ENCODE results near the gene HSPG2.

HSPG2 gene

DNA sequence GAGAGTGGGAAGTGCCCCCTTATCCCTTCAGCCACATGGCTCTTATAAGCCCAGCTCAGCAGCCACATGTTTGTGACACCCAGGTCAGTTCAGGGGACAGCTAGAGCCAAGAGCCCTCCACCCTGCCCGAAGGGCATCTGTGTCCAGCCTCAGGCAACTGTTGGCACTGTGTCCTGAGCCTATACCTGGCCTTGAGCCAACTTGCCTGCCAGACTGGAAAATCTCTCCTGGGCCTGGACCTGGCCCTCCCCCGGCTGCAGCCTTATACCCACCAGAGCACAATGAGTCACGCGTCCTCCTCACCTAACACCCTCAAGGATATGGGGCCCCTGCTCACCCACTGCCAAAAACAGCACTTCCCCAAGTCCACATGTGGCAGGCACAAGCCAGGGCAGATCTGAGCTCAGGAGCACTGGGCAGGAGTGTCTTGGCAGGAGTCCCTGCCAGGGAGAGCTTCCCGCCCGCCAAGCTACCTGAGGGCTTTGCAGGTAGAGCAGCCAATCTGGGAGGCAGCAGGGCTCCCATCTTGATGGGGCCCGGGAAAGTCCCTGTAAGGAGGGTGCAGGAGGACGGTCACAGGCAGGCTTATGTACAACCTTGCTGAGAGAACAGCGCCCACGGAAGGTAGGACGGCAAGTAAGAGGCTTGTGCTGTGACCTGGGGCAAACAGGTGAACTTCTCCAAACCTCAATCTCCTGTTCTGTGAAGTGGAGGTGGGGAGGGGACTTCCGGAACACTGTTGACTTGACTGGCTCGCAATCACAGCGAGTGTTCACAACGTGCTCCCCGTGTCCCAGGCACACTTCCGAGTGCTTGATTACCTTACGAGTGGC, 19.8 kb upstream of the HSPG2 start:
- Histone ChIP-seq H3K4me3 (ENCODE audit: low read depth, low read length) (no peak overlapping the region), H3K9me3 (ENCODE audit: severe bottlenecking) (no peaks in the 10 kb centered on the region), H3K36me3 (no peaks in the 10 kb centered on the region), H3K27me3 (ENCODE audit: insufficient read depth, low read depth, severe bottlenecking) (no peaks in the 10 kb centered on the region), H3K27ac (peak overlapping the region; percentile 19)
- TF ChIP-seq, protein P1, sequence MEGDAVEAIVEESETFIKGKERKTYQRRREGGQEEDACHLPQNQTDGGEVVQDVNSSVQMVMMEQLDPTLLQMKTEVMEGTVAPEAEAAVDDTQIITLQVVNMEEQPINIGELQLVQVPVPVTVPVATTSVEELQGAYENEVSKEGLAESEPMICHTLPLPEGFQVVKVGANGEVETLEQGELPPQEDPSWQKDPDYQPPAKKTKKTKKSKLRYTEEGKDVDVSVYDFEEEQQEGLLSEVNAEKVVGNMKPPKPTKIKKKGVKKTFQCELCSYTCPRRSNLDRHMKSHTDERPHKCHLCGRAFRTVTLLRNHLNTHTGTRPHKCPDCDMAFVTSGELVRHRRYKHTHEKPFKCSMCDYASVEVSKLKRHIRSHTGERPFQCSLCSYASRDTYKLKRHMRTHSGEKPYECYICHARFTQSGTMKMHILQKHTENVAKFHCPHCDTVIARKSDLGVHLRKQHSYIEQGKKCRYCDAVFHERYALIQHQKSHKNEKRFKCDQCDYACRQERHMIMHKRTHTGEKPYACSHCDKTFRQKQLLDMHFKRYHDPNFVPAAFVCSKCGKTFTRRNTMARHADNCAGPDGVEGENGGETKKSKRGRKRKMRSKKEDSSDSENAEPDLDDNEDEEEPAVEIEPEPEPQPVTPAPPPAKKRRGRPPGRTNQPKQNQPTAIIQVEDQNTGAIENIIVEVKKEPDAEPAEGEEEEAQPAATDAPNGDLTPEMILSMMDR (IDR thresholded peaks at IDR 0.05; ENCODE audit: low read depth, low read length), result no peak
- peak; percentile 75 for DNase-seq

DNA sequence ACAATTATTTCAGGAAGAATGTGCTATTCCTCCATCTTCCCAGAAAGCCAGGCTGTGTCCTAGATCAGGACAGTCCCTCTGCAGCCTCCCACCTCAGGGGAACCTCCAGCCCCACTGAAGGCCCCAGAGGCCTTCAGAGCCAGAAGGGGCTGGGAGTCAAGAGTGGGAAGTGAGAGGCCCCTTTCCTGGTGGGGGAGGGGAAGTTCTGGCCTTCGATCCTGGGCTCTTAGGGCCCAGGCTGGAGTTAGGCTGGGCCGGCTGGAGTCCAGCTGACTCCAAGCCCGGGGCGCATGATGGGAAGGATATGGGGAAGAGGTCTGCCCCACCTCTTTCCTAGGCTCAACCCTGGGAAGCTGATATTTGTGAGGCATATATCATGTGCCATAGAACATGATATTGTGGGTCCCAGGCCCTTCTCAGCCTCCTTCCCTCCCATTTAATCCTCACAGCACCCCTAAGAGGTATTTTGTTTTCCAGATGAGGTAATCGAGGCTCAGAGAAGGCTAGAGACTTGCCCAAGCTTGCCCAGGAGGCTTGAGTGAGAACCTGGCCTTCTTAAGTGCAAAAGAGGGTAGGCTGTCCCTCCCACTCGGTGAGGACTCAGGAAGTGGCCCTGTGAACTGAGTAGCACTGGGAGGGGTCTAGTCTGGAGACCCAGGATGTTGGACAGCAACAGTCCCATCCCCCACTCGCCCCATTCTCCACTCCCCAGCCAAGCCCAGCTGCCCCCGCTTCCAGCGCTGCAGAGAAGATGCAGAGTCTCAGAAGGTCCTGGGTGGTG, 18.6 kb upstream of the HSPG2 start:
- Histone ChIP-seq H3K27ac (peak overlapping the region; percentile 42), H3K36me3 (no peaks in the 10 kb centered on the region), H3K27me3 (ENCODE audit: insufficient read depth, low read depth, severe bottlenecking) (no peaks in the 10 kb centered on the region), H3K4me3 (ENCODE audit: low read depth, low read length) (no peak overlapping the region), H3K9me3 (ENCODE audit: severe bottlenecking) (no peaks in the 10 kb centered on the region)
- TF ChIP-seq, protein P1 (IDR thresholded peaks at IDR 0.05; ENCODE audit: low read depth, low read length), result no peak
- peak; percentile 63 for DNase-seq

- H3K27me3 ChIP-seq (ENCODE audit: insufficient read depth, low read depth, severe bottlenecking), result no peaks in the 10 kb centered on the region
- no peak for DNase-seq
- peak overlapping the region; percentile 42 for H3K27ac ChIP-seq
- TF ChIP-seq, protein P1 (IDR thresholded peaks at IDR 0.05; ENCODE audit: low read depth, low read length), result no peak
- no peaks in the 10 kb centered on the region for H3K36me3 ChIP-seq
- H3K9me3 ChIP-seq (ENCODE audit: severe bottlenecking), result no peaks in the 10 kb centered on the region
- H3K4me3 ChIP-seq (ENCODE audit: low read depth, low read length), result no peak overlapping the region
Observed at GRCh38 chr1:21955058-21955457, 17.9 kb upstream of the HSPG2 start.

- TF ChIP-seq, protein P1 (IDR thresholded peaks at IDR 0.05; ENCODE audit: low read depth, low read length), result peak; percentile 47
- Histone ChIP-seq H3K4me3 (ENCODE audit: low read depth, low read length) (no peak overlapping the region), H3K36me3 (no peaks in the 10 kb centered on the region), H3K27ac (peak overlapping the region; percentile 32; the same call in 1 of the 2 replicates), H3K27me3 (ENCODE audit: insufficient read depth, low read depth, severe bottlenecking) (no peaks in the 10 kb centered on the region), H3K9me3 (ENCODE audit: severe bottlenecking) (no peaks in the 10 kb centered on the region)
- peak; percentile 42 for DNase-seq
Observed at GRCh38 chr1:21952786-21953520, 15.8 kb upstream of the HSPG2 start.

- Histone ChIP-seq H3K27me3 (ENCODE audit: insufficient read depth, low read depth, severe bottlenecking) (no peaks in the 10 kb centered on the region), H3K27ac (no peak overlapping the region), H3K9me3 (ENCODE audit: severe bottlenecking) (no peaks in the 10 kb centered on the region), H3K4me3 (ENCODE audit: low read depth, low read length) (no peak overlapping the region), H3K36me3 (no peaks in the 10 kb centered on the region)
- no peak for DNase-seq
- TF ChIP-seq, protein P1 (IDR thresholded peaks at IDR 0.05; ENCODE audit: low read depth, low read length), result no peak
Observed at GRCh38 chr1:21951226-21951870, 14.2 kb upstream of the HSPG2 start.
